ENCODE results near the gene FHDC1. TPM values are rescaled to one million over a fixed set of nuclear protein-coding genes. Genes with fewer than 3 reads are reported as not detected.

Gene FHDC1
- total RNA-seq, 1 donor from 2014 or later, result 1.5 TPM

- no peak overlapping the region for H3K4me3 ChIP-seq (ENCODE audit: insufficient read depth, low read depth, low read length)
- Mint-ChIP-seq H3K36me3 (ENCODE audit: low read depth, unreplicated experiment) (no peaks in the 10 kb centered on the region), H3K4me1 (ENCODE audit: low read depth, unreplicated experiment) (peaks cover 8% of the 10 kb centered on the region), H3K9me3 (ENCODE audit: unreplicated experiment) (no peaks in the 10 kb centered on the region), H3K27me3 (ENCODE audit: low read depth, unreplicated experiment) (peaks cover 2% of the 10 kb centered on the region), H3K27ac (ENCODE audit: unreplicated experiment) (no peak overlapping the region), H3K4me3 (ENCODE audit: unreplicated experiment) (no peak overlapping the region)
- H3K36me3 ChIP-seq (ENCODE audit: insufficient read depth, low read length), result no peaks in the 10 kb centered on the region
- H4K20me1 ChIP-seq (ENCODE audit: insufficient read depth, low read length), result no peaks in the 10 kb centered on the region
- H3K4me1 ChIP-seq (ENCODE audit: insufficient read depth, low read length), result peaks cover 3% of the 10 kb centered on the region
- no peaks in the 10 kb centered on the region for H3K79me2 ChIP-seq (ENCODE audit: insufficient read depth, low read length)
- DNase-seq (ENCODE audit: low read depth), result no peak
- H3K27me3 ChIP-seq (ENCODE audit: insufficient read depth, low read length), result peaks cover 4% of the 10 kb centered on the region
- H3K4me2 ChIP-seq (ENCODE audit: low read length), result no peak overlapping the region
- no peak overlapping the region for H2AFZ ChIP-seq (ENCODE audit: low read depth, low read length)
- no peak for FAIRE-seq
- no peaks in the 10 kb centered on the region for H3K9me3 ChIP-seq (ENCODE audit: insufficient read depth, low read depth, low read length)
- no peak overlapping the region for H3K27ac ChIP-seq (ENCODE audit: low read depth, low read length)
- no peak overlapping the region for H3K9ac ChIP-seq (ENCODE audit: low read length)
- TF ChIP-seq EZH2 (IDR thresholded peaks at IDR 0.05; ENCODE audit: insufficient read depth, low read length), result no peak
- TF ChIP-seq, protein P1, sequence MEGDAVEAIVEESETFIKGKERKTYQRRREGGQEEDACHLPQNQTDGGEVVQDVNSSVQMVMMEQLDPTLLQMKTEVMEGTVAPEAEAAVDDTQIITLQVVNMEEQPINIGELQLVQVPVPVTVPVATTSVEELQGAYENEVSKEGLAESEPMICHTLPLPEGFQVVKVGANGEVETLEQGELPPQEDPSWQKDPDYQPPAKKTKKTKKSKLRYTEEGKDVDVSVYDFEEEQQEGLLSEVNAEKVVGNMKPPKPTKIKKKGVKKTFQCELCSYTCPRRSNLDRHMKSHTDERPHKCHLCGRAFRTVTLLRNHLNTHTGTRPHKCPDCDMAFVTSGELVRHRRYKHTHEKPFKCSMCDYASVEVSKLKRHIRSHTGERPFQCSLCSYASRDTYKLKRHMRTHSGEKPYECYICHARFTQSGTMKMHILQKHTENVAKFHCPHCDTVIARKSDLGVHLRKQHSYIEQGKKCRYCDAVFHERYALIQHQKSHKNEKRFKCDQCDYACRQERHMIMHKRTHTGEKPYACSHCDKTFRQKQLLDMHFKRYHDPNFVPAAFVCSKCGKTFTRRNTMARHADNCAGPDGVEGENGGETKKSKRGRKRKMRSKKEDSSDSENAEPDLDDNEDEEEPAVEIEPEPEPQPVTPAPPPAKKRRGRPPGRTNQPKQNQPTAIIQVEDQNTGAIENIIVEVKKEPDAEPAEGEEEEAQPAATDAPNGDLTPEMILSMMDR (IDR thresholded peaks at IDR 0.05; ENCODE audit: insufficient read depth, low read depth, low read length), result no peak
Measured at GRCh38 chr4:152945639-152946038, 9.5 kb downstream of the FHDC1 start.

GRCh38 chr4:152946446-152946845, 10.3 kb downstream of the FHDC1 start:
- Histone ChIP-seq H2AFZ (ENCODE audit: low read depth, low read length) (no peak overlapping the region), H3K27ac (ENCODE audit: low read depth, low read length) (no peak overlapping the region), H3K27me3 (ENCODE audit: insufficient read depth, low read length) (peaks cover 4% of the 10 kb centered on the region), H3K4me1 (ENCODE audit: insufficient read depth, low read length) (peaks cover 5% of the 10 kb centered on the region), H4K20me1 (ENCODE audit: insufficient read depth, low read length) (no peaks in the 10 kb centered on the region), H3K36me3 (ENCODE audit: insufficient read depth, low read length) (no peaks in the 10 kb centered on the region), H3K4me3 (ENCODE audit: insufficient read depth, low read depth, low read length) (no peak overlapping the region), H3K4me2 (ENCODE audit: low read length) (no peak overlapping the region), H3K9ac (ENCODE audit: low read length) (no peak overlapping the region), H3K79me2 (ENCODE audit: insufficient read depth, low read length) (no peaks in the 10 kb centered on the region), H3K9me3 (ENCODE audit: insufficient read depth, low read depth, low read length) (no peaks in the 10 kb centered on the region)
- TF ChIP-seq, protein P1 (IDR thresholded peaks at IDR 0.05; ENCODE audit: insufficient read depth, low read depth, low read length), result no peak
- TF ChIP-seq EZH2 (IDR thresholded peaks at IDR 0.05; ENCODE audit: insufficient read depth, low read length), result no peak
- FAIRE-seq, result no peak
- DNase-seq (ENCODE audit: low read depth), result no peak
- H3K4me3 Mint-ChIP-seq (ENCODE audit: unreplicated experiment), result no peak overlapping the region
- peaks cover 11% of the 10 kb centered on the region for H3K4me1 Mint-ChIP-seq (ENCODE audit: low read depth, unreplicated experiment)
- peaks cover 2% of the 10 kb centered on the region for H3K27me3 Mint-ChIP-seq (ENCODE audit: low read depth, unreplicated experiment)
- no peak overlapping the region for H3K27ac Mint-ChIP-seq (ENCODE audit: unreplicated experiment)
- no peaks in the 10 kb centered on the region for H3K9me3 Mint-ChIP-seq (ENCODE audit: unreplicated experiment)
- H3K36me3 Mint-ChIP-seq (ENCODE audit: low read depth, unreplicated experiment), result no peaks in the 10 kb centered on the region

DNA sequence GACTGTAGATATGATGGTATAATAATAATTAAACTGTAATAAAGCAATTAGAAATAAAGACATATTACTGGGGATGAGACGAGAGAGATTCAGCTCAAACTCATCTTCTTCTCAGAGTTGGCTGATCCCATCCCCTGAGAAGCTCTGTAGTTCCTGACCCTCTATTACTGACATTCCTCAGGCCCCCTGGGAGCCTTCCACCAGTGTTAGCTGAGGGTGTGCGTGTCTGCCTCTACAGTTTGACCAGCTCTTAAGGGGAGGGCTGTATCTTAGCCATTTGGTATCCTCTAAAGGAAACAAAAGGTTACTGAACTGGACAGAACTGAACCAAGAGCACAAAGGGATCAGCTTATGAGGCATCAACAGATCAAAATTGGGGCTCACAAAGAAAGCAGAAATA, 11.2 kb downstream of the FHDC1 start:
- peaks cover 15% of the 10 kb centered on the region for H3K4me1 Mint-ChIP-seq (ENCODE audit: low read depth, unreplicated experiment)
- no peaks in the 10 kb centered on the region for H4K20me1 ChIP-seq (ENCODE audit: insufficient read depth, low read length)
- no peak for DNase-seq (ENCODE audit: low read depth)
- H3K27ac Mint-ChIP-seq (ENCODE audit: unreplicated experiment), result no peak overlapping the region
- H3K27ac ChIP-seq (ENCODE audit: low read depth, low read length), result no peak overlapping the region
- FAIRE-seq, result no peak
- no peak overlapping the region for H3K4me2 ChIP-seq (ENCODE audit: low read length)
- peaks cover 4% of the 10 kb centered on the region for H3K27me3 ChIP-seq (ENCODE audit: insufficient read depth, low read length)
- no peaks in the 10 kb centered on the region for H3K79me2 ChIP-seq (ENCODE audit: insufficient read depth, low read length)
- no peaks in the 10 kb centered on the region for H3K9me3 ChIP-seq (ENCODE audit: insufficient read depth, low read depth, low read length)
- TF ChIP-seq, protein P1 (IDR thresholded peaks at IDR 0.05; ENCODE audit: insufficient read depth, low read depth, low read length), result no peak
- TF ChIP-seq EZH2 (IDR thresholded peaks at IDR 0.05; ENCODE audit: insufficient read depth, low read length), result no peak
- H3K27me3 Mint-ChIP-seq (ENCODE audit: low read depth, unreplicated experiment), result no peaks in the 10 kb centered on the region
- no peak overlapping the region for H3K4me3 ChIP-seq (ENCODE audit: insufficient read depth, low read depth, low read length)
- H2AFZ ChIP-seq (ENCODE audit: low read depth, low read length), result no peak overlapping the region
- no peak overlapping the region for H3K9ac ChIP-seq (ENCODE audit: low read length)
- peaks cover 8% of the 10 kb centered on the region for H3K4me1 ChIP-seq (ENCODE audit: insufficient read depth, low read length)
- H3K4me3 Mint-ChIP-seq (ENCODE audit: unreplicated experiment), result no peak overlapping the region
- H3K36me3 ChIP-seq (ENCODE audit: insufficient read depth, low read length), result no peaks in the 10 kb centered on the region
- H3K36me3 Mint-ChIP-seq (ENCODE audit: low read depth, unreplicated experiment), result no peaks in the 10 kb centered on the region
- no peaks in the 10 kb centered on the region for H3K9me3 Mint-ChIP-seq (ENCODE audit: unreplicated experiment)

All from astrocyte (in vitro differentiated cells and primary cell).